ENCODE results near the gene NFX1. TPM values are rescaled to one million over a fixed set of nuclear protein-coding genes. Genes with fewer than 3 reads are reported as not detected.
"Not testable (repeated sequence)": the region's sequence is repeated elsewhere in the genome, so short reads cannot be mapped to it uniquely, and the experiment has no call there.

The NFX1 gene
- total RNA-seq, 1 experiment from 2014 or later: 23.4 TPM

DNA sequence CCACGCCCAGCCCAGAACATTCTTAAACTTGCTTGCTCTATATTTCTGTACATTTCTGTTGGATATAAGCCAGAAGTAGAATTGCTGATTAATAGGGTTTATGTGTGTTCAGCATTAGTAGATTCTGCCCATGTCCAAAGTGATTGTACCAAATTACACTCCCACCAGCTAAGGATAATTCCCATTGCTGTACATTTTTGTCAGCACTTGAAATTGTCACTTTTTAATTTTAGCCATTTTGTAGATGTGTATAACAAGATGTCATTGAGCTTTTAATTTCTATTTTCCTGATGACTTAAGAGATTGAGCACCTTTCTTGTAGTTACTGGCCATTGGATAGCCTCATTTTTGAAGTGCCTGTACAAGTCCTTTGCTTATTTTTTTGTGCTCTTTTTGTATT is 65.6 kb downstream of the NFX1 start:
- DNase-seq (ENCODE audit: low read depth): no peak

DNA sequence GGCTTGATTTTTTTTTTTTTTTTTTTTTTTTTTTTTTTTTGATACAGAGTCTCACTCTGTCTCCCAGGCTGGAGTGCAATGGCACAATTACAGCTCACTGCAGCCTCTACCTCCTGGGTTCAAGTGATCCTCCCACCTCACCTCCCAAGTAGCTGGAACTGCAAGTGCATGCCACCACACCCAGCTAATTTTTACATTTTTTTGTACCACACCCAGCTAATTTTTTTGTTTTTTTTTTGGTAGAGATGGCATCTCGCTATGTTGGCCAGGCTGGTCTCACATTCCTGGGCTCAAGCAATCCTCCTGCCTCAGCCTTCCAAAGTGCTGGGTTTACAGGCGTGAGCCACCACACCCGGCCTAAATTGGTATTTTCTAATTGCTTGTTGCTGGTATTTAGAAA is 68.3 kb downstream of the NFX1 start:
- not testable (repeated sequence) for DNase-seq (ENCODE audit: low read depth)

DNA sequence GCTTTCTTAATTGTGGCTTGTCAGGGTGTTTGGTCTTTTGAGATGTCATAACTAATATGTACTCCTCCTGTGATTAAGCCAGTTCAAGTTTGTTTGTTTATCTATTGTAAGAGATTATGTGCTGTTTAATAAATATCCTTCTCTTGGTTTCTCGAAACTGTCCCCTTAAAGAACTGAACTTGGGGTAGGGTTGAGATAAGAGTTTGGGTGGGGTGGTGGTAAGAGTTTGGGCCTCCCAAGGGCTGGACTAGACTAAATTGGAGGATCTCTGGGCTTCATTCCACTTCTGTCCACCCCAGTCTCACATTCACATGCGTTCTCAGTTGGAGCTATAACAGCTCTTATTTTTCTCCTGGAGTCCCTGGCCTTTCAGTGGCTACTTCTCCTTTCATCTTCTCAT is 73.8 kb downstream of the NFX1 start:
- DNase-seq (ENCODE audit: low read depth): no peak

DNA sequence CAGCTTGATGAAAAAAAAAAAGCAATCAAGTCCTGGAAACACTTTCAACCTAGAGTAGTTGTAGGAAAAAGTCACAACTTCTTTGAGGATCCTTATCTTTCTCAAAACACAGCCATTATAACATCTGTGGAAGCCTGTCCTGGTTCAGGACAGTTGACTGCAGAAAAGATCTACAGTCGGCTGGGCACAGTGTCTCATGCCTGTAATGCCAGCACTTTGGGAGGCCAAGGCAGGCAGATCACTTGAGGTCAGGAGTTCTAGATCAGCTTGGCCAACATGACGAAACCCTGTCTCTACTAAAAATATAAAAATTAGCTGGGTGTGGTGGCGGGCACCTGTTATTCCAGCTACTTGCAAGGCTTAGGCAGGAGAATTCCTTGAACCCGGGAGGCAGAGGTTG is 74.5 kb downstream of the NFX1 start:
- not testable (repeated sequence) for DNase-seq (ENCODE audit: low read depth)

DNA sequence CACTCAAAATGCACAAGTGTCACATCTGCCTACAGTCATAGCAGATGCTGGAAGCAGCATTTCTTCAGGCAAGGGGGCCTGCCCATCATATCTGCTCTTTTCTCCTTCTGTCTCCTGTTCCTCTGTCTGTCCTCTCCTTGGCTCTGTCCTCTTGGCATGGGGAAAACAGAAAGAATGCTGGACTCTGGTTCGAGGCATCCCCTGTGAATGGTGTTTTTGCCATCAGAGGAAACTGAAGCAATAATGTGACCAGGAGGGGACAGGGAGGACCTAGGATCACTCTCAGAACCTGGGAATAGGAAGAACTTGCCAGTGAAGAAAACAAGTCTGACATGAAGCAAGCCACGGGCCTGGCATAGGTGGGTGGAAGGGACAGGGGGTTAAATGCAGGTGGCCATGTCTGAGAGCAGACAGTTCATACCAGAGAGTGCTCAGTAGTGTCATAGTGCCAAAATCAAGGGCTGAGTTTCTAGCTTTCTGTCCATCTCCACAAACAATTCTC is 76.7 kb downstream of the NFX1 start:
- no peak for DNase-seq (ENCODE audit: low read depth)

DNA sequence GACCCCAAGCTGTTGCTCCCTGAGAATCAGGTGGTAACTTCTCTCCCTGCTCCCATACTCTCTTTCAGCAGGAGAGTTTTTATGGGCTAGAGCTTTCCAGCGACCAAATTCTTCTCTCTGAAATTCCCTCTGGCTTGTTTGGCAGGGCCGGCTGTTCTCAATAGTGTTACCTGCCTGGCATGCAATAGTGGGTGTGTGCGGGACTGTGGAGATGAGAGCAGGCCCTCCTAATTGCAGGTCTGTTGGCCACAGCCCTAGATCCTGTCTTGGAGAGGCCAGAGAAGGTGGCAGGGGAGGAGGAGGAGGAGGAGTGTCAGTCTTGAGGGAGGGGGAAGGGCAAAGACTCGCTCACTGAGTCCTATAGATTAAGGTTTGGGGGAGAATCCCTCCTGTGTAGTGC is 82.6 kb downstream of the NFX1 start:
- no peak for DNase-seq (ENCODE audit: low read depth)

DNA sequence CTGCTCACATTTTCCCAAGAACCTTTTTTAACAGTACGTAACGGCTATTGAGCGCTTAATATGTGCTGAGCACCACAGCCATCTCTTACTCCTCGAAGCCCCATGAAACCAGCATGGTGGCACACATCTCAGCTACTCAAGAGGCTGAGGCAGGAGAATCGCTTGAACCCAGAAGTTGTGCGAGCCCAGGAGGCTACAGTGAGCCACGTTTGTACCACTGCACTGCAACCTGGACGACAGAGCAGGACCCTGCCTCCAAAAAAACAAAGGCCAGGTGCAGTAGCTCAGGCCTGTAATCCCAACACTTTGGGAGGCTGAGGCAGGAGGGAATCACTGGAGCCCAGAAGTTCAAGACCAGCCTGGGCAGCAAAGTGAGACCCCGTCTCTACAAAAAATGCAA is 83.9 kb downstream of the NFX1 start:
- DNase-seq (ENCODE audit: low read depth): no peak

DNA sequence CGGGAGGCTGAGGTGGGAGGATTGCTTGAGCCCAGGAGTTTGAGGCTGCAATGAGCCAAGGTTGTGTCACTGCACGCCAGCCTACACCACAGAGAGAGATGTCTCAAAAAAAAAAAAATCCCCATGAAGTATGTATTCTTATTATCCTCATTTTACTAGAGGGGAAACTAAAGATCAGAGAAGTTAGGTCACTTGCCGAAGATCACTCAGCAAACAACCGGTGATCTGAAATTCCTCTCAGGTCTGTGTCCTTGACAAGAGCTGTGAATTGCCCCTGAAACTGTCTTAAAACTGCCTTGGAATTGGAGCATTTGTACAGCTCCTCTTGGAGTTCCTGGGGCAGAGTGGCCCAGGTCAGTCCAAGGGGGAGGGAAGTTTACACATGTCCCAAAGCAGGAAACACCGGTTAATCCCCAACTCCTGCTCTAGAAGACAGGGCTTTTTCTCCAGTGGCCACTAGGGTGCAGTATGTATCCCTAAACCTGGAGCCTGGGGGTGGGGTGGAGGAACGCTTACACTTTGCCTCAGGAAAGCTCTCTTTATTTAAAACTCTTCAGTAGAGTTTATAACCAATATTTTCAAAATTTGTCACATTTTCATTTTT is 84.4 kb downstream of the NFX1 start:
- DNase-seq (ENCODE audit: low read depth): peak; percentile 62

DNA sequence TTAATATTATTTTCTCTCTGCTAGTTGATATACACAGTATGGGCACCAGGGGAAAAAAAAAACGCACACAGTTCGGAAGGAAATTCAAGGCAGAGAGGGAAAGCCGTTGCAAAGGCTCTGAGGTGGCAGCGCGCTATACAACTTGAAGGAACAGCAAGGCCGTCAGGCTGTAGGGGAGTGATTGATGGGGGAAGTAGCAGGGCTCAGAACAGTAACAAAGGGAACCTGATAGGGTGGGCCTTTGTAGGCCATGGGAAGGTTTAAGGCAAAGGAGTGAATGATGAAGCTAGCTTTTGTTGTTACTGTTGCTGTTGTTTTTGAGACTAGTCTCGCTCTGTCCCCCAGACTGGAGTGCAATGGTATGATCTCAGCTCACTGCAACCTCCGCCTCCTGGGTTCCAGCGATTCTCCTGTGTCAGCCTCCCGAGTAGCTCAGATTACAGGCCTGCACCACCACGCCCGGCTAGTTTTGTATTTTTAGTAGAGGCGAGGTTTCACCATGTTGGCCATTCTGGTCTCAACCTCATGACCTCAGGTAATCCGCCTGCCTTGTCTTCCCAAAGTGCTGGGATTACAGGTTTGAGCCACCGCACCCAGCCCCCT is 85.0 kb downstream of the NFX1 start:
- no peak for DNase-seq (ENCODE audit: low read depth)

DNA sequence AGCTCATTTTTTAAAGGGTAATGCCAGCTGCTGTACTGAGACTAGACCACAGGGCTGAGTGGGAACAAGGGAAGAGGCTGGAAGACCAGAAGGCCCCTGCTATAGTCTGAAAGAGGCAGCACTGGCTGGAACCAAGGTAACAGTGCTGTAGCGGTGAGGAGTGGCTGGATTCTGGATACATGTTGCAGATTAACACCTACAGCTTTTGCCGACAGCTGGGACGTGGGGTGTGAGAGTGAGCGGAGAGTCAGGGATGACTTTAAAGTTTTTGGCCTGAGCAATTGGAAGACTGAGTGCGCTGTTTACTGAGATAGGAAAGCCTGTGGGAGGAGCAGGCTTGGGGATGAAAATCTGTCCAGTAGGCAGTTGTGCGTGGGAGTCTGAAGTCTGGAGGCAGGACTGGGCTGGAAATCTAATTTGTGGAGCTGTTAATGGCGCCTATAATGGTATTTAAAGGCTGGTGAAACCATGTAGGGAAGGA is 85.6 kb downstream of the NFX1 start:
- DNase-seq (ENCODE audit: low read depth): no peak

DNA sequence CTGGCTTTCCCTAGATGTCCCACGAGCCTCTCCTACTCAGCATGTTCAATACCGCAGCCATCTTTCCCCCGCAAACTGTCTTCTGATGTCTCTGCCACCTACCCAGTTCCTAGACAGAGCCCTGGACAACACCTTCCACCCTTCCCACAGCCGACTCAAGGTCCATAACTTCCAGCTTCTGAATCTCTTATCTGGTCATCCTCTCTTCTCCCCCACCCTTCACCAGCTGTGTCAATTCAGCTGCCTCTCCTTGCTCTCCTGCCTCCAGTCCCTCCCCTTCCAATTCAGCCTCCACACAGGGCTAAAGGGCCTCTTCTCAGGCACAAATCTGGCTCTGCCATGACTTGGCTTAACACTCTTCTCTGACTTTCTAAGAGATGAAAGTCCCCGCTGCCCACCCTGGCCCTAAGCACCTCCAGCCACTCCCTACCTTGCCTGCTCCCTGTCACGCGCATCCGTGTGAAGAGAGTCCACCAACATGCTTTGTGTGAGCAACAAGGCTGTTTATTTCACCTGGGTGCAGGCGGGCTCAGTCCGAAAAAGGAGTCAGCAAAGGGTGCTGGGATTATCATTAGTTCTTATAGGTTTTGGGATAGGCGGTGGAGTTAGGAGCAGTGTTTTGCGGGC is 86.9 kb downstream of the NFX1 start:
- no peak for DNase-seq (ENCODE audit: low read depth)

DNA sequence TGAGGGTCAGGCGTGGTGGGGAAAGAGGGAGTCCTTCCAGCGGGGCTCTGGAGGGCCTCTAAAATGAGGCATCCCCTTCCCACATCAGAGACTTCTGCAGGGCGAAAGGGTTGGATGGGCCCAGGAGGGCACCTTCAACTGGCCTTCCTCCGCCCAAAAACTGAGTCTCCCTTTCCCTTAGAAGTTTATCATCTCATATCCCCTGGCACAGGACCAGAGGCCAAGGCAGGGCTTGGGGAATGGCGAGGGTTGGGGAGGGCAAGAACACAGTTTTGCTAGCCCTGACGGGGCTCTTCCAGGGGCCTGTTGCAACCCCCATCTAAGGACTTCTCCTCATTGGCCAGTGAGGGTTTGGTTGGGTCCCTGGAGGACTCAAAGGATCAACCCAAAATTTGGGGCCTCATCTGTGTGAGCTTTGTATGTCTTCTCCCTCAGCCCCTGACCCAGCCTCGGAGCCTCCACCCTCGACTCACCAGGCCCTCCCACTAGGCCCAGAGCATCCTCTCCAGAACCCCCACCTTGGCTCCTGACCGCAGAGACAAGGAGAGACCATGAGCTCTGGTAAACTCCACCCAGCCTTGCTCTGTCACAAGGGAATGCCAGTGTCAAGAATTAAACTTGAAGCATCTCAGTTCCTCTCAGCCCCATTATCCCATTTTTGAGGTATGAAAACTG is 87.9 kb downstream of the NFX1 start:
- DNase-seq (ENCODE audit: low read depth): no peak

DNA sequence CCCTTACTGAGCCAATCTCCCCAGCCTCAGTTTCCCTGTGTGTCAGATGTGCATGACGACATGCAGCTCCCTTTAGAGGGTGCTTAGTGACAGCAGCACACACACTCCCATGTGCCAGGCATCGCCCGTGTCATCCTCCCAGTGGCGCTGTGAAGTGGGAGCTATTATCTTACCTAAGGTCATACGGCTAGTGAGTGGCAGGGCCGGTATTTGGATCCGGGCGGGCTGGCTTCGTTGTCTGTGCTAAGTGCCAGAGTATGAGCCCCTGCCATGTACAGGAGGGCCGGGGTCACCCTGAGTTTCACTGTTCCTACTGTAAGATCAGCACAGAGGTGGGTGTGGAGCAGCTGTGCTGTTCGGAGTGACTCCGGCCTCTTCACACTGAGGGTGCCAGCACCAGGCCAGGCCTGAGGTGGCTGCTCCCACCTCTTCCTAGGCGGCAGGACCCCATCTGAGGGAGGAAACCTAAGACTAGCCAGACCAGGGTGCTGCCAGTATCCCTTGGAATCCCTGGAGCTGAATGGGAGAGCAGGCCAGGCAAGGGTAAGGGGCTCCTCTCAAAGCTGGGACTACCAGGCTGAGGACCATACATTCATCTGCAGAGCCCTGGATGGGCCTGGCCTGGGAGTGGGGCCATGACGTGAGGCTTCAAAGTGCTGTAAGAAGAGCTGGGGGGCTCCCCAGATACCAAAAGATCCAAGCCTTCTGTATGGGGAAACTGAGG is 89.5 kb downstream of the NFX1 start:
- no peak for DNase-seq (ENCODE audit: low read depth)

DNA sequence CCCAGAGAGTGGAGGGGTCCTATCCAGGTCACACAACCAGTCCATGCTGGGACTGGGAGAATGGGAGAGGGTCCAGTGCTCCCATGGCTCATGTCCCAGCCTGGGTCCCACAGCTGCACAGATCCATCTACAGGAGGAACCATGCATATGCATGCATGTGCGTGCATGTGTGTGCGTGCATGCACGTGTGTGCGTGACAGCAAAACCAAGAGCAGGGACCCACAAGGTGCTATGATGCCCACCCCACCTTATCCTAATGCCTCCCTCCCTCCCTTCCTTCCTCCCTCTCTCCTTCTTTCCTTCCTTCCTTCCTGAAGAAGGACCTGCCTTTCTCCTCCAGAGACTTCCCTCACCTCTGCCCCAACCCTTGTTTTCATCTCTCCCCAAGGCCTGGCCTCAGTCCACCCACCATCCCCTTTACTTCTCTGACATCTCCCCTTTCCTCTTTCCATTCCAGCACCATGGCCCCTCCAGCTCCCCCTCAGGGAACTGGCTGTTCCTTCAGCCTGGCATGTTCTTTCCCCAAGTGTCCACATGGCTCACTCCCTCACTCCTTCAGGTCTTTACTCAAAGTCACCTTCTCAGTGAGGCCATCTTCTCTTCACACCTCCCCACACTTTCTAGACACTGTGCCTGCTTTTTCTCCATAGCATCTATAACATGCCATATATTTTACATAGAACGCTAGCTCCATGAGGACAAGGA is 90.2 kb downstream of the NFX1 start:
- no peak for DNase-seq (ENCODE audit: low read depth)

DNA sequence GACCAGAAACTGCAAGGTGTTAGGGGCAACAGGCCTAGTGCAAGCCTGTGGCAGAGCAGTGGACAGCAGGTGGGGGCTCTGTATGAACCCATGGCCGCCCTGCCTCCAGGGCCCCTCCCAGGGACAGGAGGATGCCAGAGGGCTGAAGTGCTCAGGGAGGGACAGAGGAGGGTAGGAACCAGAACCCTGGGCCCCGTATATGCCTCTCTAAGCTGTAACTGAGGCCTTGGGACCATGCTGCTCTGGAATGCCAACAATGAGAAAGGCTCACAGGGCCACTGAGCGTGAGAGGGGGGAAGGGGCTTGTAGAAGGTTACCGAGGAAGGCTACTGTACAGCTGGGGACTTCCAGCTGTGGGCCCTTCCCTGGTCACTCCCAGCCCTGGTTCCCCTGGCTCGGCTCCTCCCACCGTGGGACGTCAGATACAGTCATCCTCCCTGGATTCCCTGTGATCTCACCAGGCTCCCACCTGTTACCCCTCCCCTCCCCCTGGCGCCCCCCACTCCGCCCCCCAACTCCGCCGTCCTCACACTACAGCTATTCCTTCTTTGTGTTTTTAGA is 91.0 kb downstream of the NFX1 start:
- no peak for DNase-seq (ENCODE audit: low read depth)

DNA sequence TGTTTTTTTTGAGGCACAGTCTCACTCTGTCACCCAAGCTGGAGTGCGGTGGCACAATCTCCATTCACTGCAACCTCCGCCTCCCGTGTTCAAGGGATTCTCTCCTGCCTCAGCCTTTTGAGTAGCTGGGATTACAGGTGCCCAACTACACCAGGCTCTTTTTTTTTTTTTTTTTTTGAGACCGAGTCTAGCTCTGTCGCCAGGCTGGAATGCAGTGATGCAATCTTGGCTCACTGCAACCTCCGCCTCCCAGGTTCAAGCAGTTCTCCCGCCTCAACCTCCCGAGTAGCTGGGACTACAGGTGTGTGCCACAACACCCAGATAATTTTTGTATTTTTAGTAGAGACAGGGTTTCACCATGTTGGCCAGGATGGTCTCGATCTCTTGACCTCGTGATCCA is 92.1 kb downstream of the NFX1 start:
- DNase-seq (ENCODE audit: low read depth): not testable (repeated sequence)

DNA sequence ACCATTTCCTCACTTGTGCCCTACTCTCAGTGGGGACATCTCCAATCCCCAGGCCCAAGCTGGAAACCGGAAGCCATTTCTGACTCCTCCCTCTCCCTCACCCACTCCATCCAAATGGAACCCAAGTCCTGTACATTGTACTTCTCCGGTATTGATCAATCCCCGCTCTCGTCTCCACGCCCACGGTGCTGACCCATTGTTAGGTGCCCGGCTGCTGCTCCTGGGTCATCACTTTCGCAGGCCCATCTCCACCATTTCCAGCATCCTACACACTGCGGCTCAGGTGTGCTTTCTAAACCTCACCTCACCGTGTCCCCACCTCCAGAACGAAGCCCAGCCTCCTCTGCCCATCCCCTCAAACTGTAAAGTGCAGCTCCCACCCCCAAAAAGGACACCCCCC is 93.1 kb downstream of the NFX1 start:
- not testable (repeated sequence) for DNase-seq (ENCODE audit: low read depth)

DNA sequence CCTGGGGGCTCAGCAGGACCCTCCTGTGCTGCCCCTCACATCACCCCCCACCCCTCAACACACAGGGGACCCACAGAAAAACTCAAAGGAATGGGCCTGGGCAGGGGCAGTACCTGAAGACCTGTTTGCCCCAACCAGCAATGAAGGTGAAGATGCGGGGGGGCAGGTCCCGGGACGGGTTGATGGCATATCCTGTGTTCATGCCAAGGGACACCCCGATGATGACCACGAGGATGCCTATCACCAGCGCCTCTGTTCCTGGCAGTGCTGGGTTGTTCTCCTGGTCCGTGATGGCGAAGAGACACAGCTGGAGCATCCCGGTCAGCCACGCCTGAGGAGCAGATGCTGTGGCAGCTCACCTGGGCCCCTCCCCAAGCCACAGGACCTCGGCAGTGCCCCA is 95.2 kb downstream of the NFX1 start:
- not testable (repeated sequence) for DNase-seq (ENCODE audit: low read depth)

DNA sequence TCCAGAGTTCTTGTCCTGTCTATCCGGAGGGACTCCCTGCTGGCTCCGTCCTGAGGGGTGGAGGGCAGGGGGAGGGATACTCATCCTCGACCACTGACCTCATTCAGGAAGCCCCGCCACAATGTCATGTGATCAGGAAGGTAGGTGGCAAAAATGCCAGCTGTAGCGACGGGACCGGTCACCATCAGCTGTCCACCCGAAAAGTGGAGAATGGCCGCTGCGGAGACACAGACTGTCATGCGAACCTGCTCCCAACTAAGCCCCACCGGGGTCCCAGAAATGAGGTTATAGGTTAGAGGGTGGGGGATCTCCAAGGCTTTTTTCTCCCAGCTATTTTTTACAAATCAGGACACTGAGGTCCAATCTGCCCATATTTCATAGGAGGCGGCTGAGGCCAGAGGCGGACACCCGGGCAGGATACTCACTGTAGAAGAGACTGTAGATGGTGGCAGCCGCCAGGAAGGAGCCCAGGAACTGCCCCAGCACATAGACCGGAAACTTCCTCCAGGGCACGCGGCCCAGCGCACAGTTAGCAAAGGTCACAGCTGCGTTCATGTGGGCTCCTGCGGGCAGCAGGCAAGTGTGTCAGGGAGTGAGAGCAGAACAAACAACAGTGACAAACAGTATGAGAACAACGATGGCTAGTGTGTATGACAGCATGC is 95.8 kb downstream of the NFX1 start:
- DNase-seq (ENCODE audit: low read depth): not testable (repeated sequence)

DNA sequence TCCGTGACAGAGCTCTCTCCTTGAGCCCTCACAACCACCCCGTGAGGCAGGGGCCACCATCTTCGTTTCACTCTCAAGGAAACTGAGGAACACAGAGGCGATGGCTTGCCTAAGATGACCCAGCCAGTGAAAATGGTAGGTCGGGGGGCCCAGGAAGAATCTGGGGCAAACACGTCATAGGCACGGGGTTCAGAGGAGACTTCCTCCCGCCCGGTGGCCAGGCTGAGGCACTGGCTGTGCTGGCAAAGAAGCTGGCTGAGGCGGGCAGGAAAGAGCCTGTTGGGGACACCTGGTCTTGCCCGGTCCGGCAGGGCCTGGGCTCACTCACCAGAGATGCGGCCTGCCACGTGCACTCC is 96.3 kb downstream of the NFX1 start:
- DNase-seq (ENCODE audit: low read depth): not testable (repeated sequence)

Data from LHCN-M2 (cell line).